KG1 (cell line): ENCODE data around the gene SHC4.

Experiments used
- DNase-seq: peaks from one replicate; lab custom pipeline; 2025; lab: John Stamatoyannopoulos, UW

SHC4 gene

GRCh38 chr15:48968066-48968465 is 4.3 kb upstream of the SHC4 start:
- DNase-seq, result no peak

- no peak for DNase-seq
Observed at GRCh38 chr15:48967336-48967735, 3.6 kb upstream of the SHC4 start.

- DNase-seq, result peak; percentile 56
Observed at GRCh38 chr15:48966595-48967301, 3.0 kb upstream of the SHC4 start.

- DNase-seq, result no peak
Observed at GRCh38 chr15:48965972-48966371, 2.3 kb upstream of the SHC4 start.

- no peak for DNase-seq
Observed at GRCh38 chr15:48964898-48965297, 1.2 kb upstream of the SHC4 start.

GRCh38 chr15:48962662-48963523 is 826 bp downstream of the SHC4 start:
- DNase-seq, result no peak

GRCh38 chr15:48955967-48956366 is 7.8 kb downstream of the SHC4 start:
- DNase-seq, result no peak

- DNase-seq, result no peak
Observed at GRCh38 chr15:48955370-48955769, 8.3 kb downstream of the SHC4 start.

GRCh38 chr15:48954538-48954937 is 9.2 kb downstream of the SHC4 start:
- DNase-seq, result no peak

- DNase-seq, result no peak
Observed at GRCh38 chr15:48946840-48947187, 16.9 kb downstream of the SHC4 start.

- no peak for DNase-seq
Observed at GRCh38 chr15:48946074-48946839, 17.5 kb downstream of the SHC4 start.

- DNase-seq, result no peak
Observed at GRCh38 chr15:48945386-48945785, 18.3 kb downstream of the SHC4 start.

- no peak for DNase-seq
Observed at GRCh38 chr15:48941904-48942303, 21.8 kb downstream of the SHC4 start.

- no peak for DNase-seq
Observed at GRCh38 chr15:48940508-48940907, 23.2 kb downstream of the SHC4 start.

GRCh38 chr15:48939648-48940047 is 24.1 kb downstream of the SHC4 start:
- DNase-seq, result no peak

- DNase-seq, result no peak
Observed at GRCh38 chr15:48937886-48938285, 25.8 kb downstream of the SHC4 start.

- DNase-seq, result no peak
Observed at GRCh38 chr15:48936666-48937065, 27.1 kb downstream of the SHC4 start.

- DNase-seq, result no peak
Observed at GRCh38 chr15:48935236-48935635, 28.5 kb downstream of the SHC4 start.

GRCh38 chr15:48930735-48931134 is 33.0 kb downstream of the SHC4 start:
- no peak for DNase-seq

GRCh38 chr15:48929661-48930060 is 34.1 kb downstream of the SHC4 start:
- DNase-seq, result no peak

- DNase-seq, result no peak
Observed at GRCh38 chr15:48928877-48929538, 34.7 kb downstream of the SHC4 start.

- no peak for DNase-seq
Observed at GRCh38 chr15:48925714-48926223, 38.0 kb downstream of the SHC4 start.
